ENCODE results near the gene PBX3.

The PBX3 gene

GRCh38 chr9:125826850-125827249, 79.7 kb downstream of the PBX3 start:
- DNase-seq (ENCODE audit: low read depth), result no peak
- TF ChIP-seq CTCF (conservative IDR thresholded peaks at IDR 0.05; ENCODE audit: low read depth, low read length), result no peak
- H3K4me3 ChIP-seq (ENCODE audit: low read depth, low read length), result no peak overlapping the region

GRCh38 chr9:125829743-125830142, 82.6 kb downstream of the PBX3 start:
- peak; percentile 50 for DNase-seq (ENCODE audit: low read depth)
- no peak for TF ChIP-seq CTCF (conservative IDR thresholded peaks at IDR 0.05; ENCODE audit: low read depth, low read length)
- peak overlapping the region; percentile 54 for H3K4me3 ChIP-seq (ENCODE audit: low read depth, low read length)

GRCh38 chr9:125831054-125831453, 83.9 kb downstream of the PBX3 start:
- TF ChIP-seq CTCF (conservative IDR thresholded peaks at IDR 0.05; ENCODE audit: low read depth, low read length), result no peak
- DNase-seq (ENCODE audit: low read depth), result no peak
- no peak overlapping the region for H3K4me3 ChIP-seq (ENCODE audit: low read depth, low read length)

- DNase-seq (ENCODE audit: low read depth), result no peak
- no peak for TF ChIP-seq CTCF (conservative IDR thresholded peaks at IDR 0.05; ENCODE audit: low read depth, low read length)
- no peak overlapping the region for H3K4me3 ChIP-seq (ENCODE audit: low read depth, low read length)
Observed at GRCh38 chr9:125831616-125832015, 84.4 kb downstream of the PBX3 start.

GRCh38 chr9:125835655-125836054, 88.5 kb downstream of the PBX3 start:
- TF ChIP-seq CTCF (conservative IDR thresholded peaks at IDR 0.05; ENCODE audit: low read depth, low read length), result no peak
- DNase-seq (ENCODE audit: low read depth), result no peak
- H3K4me3 ChIP-seq (ENCODE audit: low read depth, low read length), result no peak overlapping the region

- H3K4me3 ChIP-seq (ENCODE audit: low read depth, low read length), result no peak overlapping the region
- DNase-seq (ENCODE audit: low read depth), result no peak
- no peak for TF ChIP-seq CTCF (conservative IDR thresholded peaks at IDR 0.05; ENCODE audit: low read depth, low read length)
Observed at GRCh38 chr9:125839317-125839716, 92.1 kb downstream of the PBX3 start.

GRCh38 chr9:125841444-125841843, 94.3 kb downstream of the PBX3 start:
- no peak for TF ChIP-seq CTCF (conservative IDR thresholded peaks at IDR 0.05; ENCODE audit: low read depth, low read length)
- no peak for DNase-seq (ENCODE audit: low read depth)
- no peak overlapping the region for H3K4me3 ChIP-seq (ENCODE audit: low read depth, low read length)
